Thyroid gland (tissue), 4 donors: ENCODE data around the gene INPP4B. TPM values are rescaled to one million over a fixed set of nuclear protein-coding genes. Genes with fewer than 3 reads are reported as not detected.

Experiments used
- DNase-seq, 2 donors: peaks; one replicate each; pipeline ENCODE4 v3.0.0-alpha.2; 2019
- H3K27ac ChIP-seq, 3 donors: fragments of 200-600 bp; sonication (generic); 1 replicate in 2 of 3; 2 replicates in 1 of 3; pipeline ENCODE4 v1.5.1; 2016 to 2019; ENCODE audit warnings: mild to moderate bottlenecking in 1 of 3, moderate library complexity in 1 of 3
- H3K27me3 ChIP-seq: fragments of 200-600 bp; sonication (generic); one replicate; pipeline ENCODE4 v1.5.1; 2019
- H3K36me3 ChIP-seq, 2 donors: fragments of 200-600 bp; sonication (generic); one replicate each; pipeline ENCODE4 v1.5.1; 2016 to 2019
- H3K4me1 ChIP-seq, 2 donors: fragments of 200-600 bp; sonication (generic); one replicate each; pipeline ENCODE4 v1.5.1; 2017 to 2019
- H3K4me3 ChIP-seq, 3 donors: fragments of 200-600 bp; sonication (generic); replicated peaks in 1 of 3; 1 replicate in 2 of 3; 2 replicates in 1 of 3; pipeline ENCODE4 v1.5.1; 2016; ENCODE audit warnings: mild to moderate bottlenecking in 1 of 3
- H3K9me3 ChIP-seq: fragments of 200-600 bp; sonication (generic); one replicate; pipeline ENCODE4 v1.5.1; 2017
- POLR2A ChIP-seq, 2 donors: fragments of 450-650 bp; IDR thresholded peaks; one replicate each; pipeline ENCODE4 v1.6.1; 2017; ENCODE audit warnings: antibody characterized with exemption in 2 of 2, mild to moderate bottlenecking in 2 of 2, moderate library complexity in 1 of 2
- WGBS, 2 donors: methylation state at CpG; one replicate each; pipeline ENCODE4 v1.1.5; 2017; 5-methylcytosine and 5-hydroxymethylcytosine counted together
- intact Hi-C: fragments of 100-400 bp; cut with DNase I; formaldehyde crosslinking; loops from one replicate; pipeline ENCODE4 v1.15.1; 2023
- total RNA-seq, 4 donors: library from RNA; depleted of rRNA; stranded (reverse); fragments of >200 nt; gene quantifications; one replicate each; pipeline ENCODE4 v1.2.3, GENCODE V29; 2016
- TF ChIP-seq, protein P1 (sequence below), 6 experiments: fragments of 200-600 bp in 3 of 6; fragments of 450-650 bp in 3 of 6; sonication (generic) in 3 of 6; IDR thresholded peaks; one replicate each; pipeline ENCODE4 v1.5.1; 2016 to 2019; ENCODE audit warnings: antibody characterized with exemption in 6 of 6, mild to moderate bottlenecking in 2 of 6, inconsistent platforms in 1 of 6, moderate library complexity in 1 of 6

Gene INPP4B
- total RNA-seq, 4 donors from 2014 or later: 8.0 to 22.1 (median 12.0) TPM

- peak; percentile 5 to 10 for DNase-seq
- intact Hi-C loops: loop anchor here (5.0 to 10.0 kb wide), 2 partner anchors 491 to 718 kb away; no protein-coding TSS in a partner anchor
These were observed 601 bp downstream of the INPP4B start for GRCh38 chr4:142845293-142846107.

DNA sequence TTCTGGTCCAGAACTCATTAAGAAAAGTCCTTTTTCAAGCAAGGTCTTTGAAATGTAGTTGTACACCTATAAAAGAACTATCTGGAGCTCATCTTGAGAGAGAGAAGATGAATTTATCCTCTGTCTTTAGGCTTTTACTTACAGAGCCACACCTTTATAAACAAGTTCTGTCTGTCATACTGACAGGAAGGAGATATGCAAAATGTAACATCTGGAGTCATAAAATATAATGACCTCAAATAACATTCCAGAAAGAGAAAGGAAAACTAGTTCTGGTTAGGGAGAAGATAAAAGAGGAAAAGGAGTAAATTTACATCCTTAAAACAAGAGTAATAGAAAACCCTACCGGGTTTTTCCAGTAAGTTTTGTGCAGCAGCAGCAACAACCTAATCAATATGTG is 1.3 kb downstream of the INPP4B start:
- Histone ChIP-seq H3K27me3 (no peaks in the 10 kb centered on the region), H3K36me3 (no peaks in the 10 kb centered on the region), H3K9me3 (no peaks in the 10 kb centered on the region), H3K27ac (no peak overlapping the region), H3K4me3 (no peak overlapping the region), H3K4me1 (peaks cover 5 to 7% of the 10 kb centered on the region in 2 donors)
- WGBS, 2 donors: 86 to 94% methylated on average over 1 of the region's 1 CpG
- intact Hi-C loops: loop anchor here (5.0 to 10.0 kb wide), 2 partner anchors 490 to 717 kb away; no protein-coding TSS in a partner anchor
- TF ChIP-seq, protein P1, sequence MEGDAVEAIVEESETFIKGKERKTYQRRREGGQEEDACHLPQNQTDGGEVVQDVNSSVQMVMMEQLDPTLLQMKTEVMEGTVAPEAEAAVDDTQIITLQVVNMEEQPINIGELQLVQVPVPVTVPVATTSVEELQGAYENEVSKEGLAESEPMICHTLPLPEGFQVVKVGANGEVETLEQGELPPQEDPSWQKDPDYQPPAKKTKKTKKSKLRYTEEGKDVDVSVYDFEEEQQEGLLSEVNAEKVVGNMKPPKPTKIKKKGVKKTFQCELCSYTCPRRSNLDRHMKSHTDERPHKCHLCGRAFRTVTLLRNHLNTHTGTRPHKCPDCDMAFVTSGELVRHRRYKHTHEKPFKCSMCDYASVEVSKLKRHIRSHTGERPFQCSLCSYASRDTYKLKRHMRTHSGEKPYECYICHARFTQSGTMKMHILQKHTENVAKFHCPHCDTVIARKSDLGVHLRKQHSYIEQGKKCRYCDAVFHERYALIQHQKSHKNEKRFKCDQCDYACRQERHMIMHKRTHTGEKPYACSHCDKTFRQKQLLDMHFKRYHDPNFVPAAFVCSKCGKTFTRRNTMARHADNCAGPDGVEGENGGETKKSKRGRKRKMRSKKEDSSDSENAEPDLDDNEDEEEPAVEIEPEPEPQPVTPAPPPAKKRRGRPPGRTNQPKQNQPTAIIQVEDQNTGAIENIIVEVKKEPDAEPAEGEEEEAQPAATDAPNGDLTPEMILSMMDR (IDR thresholded peaks at IDR 0.05): no peak
- no peak for TF ChIP-seq POLR2A (IDR thresholded peaks at IDR 0.05)
- no peak for DNase-seq

More at GRCh38 chr4:142845293-142846107, 601 bp downstream of the INPP4B start:
- H3K9me3 ChIP-seq: no peaks in the 10 kb centered on the region
- no peak overlapping the region for H3K27ac ChIP-seq
- peak overlapping the region; percentile 37 to 71 (median 48) for H3K4me3 ChIP-seq
- WGBS, 2 donors: 10 to 15% methylated on average over 31 to 40 of the region's 43 CpGs
- no peak for TF ChIP-seq POLR2A (IDR thresholded peaks at IDR 0.05)
- TF ChIP-seq, protein P1 (IDR thresholded peaks at IDR 0.05): no peak
- H3K36me3 ChIP-seq: no peaks in the 10 kb centered on the region
- no peaks in the 10 kb centered on the region for H3K27me3 ChIP-seq
- H3K4me1 ChIP-seq: peaks cover 5 to 7% of the 10 kb centered on the region in 2 donors

- intact Hi-C loops: loop anchor here (10.0 kb wide), 1 partner anchor 486 kb away; no protein-coding TSS in a partner anchor
- Histone ChIP-seq H3K4me3 (no peak overlapping the region), H3K27me3 (no peaks in the 10 kb centered on the region), H3K36me3 (no peaks in the 10 kb centered on the region), H3K27ac (no peak overlapping the region), H3K4me1 (peaks cover 0 to 3% of the 10 kb centered on the region in 2 donors), H3K9me3 (no peaks in the 10 kb centered on the region)
- no peak for DNase-seq
- WGBS, 2 donors: 77 to 79% methylated on average over 1 of the region's 1 CpG
- no peak for TF ChIP-seq POLR2A (IDR thresholded peaks at IDR 0.05)
- TF ChIP-seq, protein P1 (IDR thresholded peaks at IDR 0.05): peak in 5 of 6 experiments; percentile 17 to 64 (median 50)
These were observed 5.5 kb downstream of the INPP4B start for GRCh38 chr4:142840516-142841123.

DNA sequence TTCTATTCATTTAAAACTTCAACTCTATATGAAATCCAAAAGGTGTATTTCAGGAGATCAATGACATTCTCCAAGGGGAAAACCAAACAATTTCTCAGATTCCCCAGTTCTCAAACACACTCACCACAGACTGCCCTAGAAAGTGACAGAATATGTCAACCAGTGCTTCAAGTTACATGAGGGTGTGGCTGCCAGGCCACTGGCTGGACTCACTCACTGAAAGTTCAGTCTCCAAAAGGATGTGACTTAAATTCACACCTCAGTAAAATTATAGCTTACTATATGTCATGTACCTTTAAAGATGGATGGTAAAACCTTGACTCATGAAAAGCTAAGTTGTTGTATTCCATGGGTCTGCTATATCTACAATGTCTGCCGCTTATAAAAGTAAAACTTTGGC is 7.3 kb downstream of the INPP4B start:
- intact Hi-C loops: no loop called here
- Histone ChIP-seq H3K27me3 (no peaks in the 10 kb centered on the region), H3K36me3 (no peaks in the 10 kb centered on the region), H3K4me1 (no peaks in the 10 kb centered on the region), H3K27ac (no peak overlapping the region), H3K9me3 (no peaks in the 10 kb centered on the region), H3K4me3 (no peak overlapping the region)
- DNase-seq: no peak
- TF ChIP-seq, protein P1 (IDR thresholded peaks at IDR 0.05): no peak
- TF ChIP-seq POLR2A (IDR thresholded peaks at IDR 0.05): no peak
- WGBS, 2 donors: 93 to 100% methylated on average over 1 of the region's 1 CpG

GRCh38 chr4:142832022-142832421 is 14.1 kb downstream of the INPP4B start:
- DNase-seq: no peak
- no peak overlapping the region for H3K4me3 ChIP-seq
- no peak for TF ChIP-seq POLR2A (IDR thresholded peaks at IDR 0.05)
- TF ChIP-seq, protein P1 (IDR thresholded peaks at IDR 0.05): no peak
- no peaks in the 10 kb centered on the region for H3K4me1 ChIP-seq
- no peak overlapping the region for H3K27ac ChIP-seq
- WGBS, 2 donors: 78 to 89% methylated on average over 5 of the region's 5 CpGs
- no peaks in the 10 kb centered on the region for H3K9me3 ChIP-seq
- H3K36me3 ChIP-seq: no peaks in the 10 kb centered on the region
- intact Hi-C loops: no loop called here
- H3K27me3 ChIP-seq: no peaks in the 10 kb centered on the region
